ENCODE data around the gene ZBTB9. TPM values are rescaled to one million over a fixed set of nuclear protein-coding genes. Genes with fewer than 3 reads are reported as not detected.

ZBTB9 gene
- total RNA-seq, 1 donor from 2014 or later, result 12.5 TPM

- H3K27ac Mint-ChIP-seq, result peak overlapping the region; percentile 88
- POLR2A ChIA-PET, result interaction anchor here (0.7 to 2.2 kb wide), 18 partner anchors 9 to 258 kb away, joined by 3 to 27 read pairs (median 5); partner anchors contain the start of genes B3GALT4, PFDN6, PHF1 and RING1
Measured at GRCh38 chr6:33453393-33454008, 875 bp upstream of the ZBTB9 start.

GRCh38 chr6:33455051-33455450 lies 675 bp downstream of the ZBTB9 start:
- no peaks in the 10 kb centered on the region for H3K27me3 Mint-ChIP-seq
- H3K27ac Mint-ChIP-seq, result peak overlapping the region; percentile 88
- intact Hi-C loops (cut with micrococcal nuclease), result no loop called here
- H3K4me3 Mint-ChIP-seq, result peak overlapping the region; percentile 97
- DNase-seq (no peak), ATAC-seq (ENCODE audit: low read depth) (no peak)
- H3K9me3 Mint-ChIP-seq, result no peaks in the 10 kb centered on the region
- TF ChIP-seq CTCF (IDR thresholded peaks at IDR 0.05), result no peak
- CTCF ChIA-PET, result interaction anchor here (0.6 to 1.1 kb wide), 2 partner anchors 24 to 116 kb away, joined by 4 to 5 read pairs; no protein-coding TSS in a partner anchor
- POLR2A ChIA-PET, result interaction anchor here (0.9 to 2.2 kb wide), 14 partner anchors 23 to 256 kb away, joined by 3 to 27 read pairs (median 5); partner anchors contain the start of genes B3GALT4, BAK1, PFDN6 and PHF1
- peaks cover 33% of the 10 kb centered on the region for H3K36me3 Mint-ChIP-seq (ENCODE audit: low read depth)
- H3K4me1 Mint-ChIP-seq, result peaks cover 26% of the 10 kb centered on the region

More at GRCh38 chr6:33453393-33454008, 875 bp upstream of the ZBTB9 start:
- intact Hi-C loops (cut with micrococcal nuclease), result loop anchor here (1.0 kb wide), 6 partner anchors 21 to 139 kb away; partner anchors contain the start of genes KIFC1 and TAPBP
- TF ChIP-seq CTCF (IDR thresholded peaks at IDR 0.05), result no peak
- CTCF ChIA-PET, result no interaction called here
- Mint-ChIP-seq H3K4me1 (peaks cover 26% of the 10 kb centered on the region), H3K9me3 (no peaks in the 10 kb centered on the region), H3K4me3 (peak overlapping the region; percentile 97), H3K27me3 (no peaks in the 10 kb centered on the region), H3K36me3 (ENCODE audit: low read depth) (peaks cover 41% of the 10 kb centered on the region)
- DNase-seq (no peak), ATAC-seq (ENCODE audit: low read depth) (no peak)

GRCh38 chr6:33456156-33456555 lies 1.8 kb downstream of the ZBTB9 start:
- Mint-ChIP-seq H3K4me3 (no peak overlapping the region), H3K9me3 (no peaks in the 10 kb centered on the region), H3K36me3 (ENCODE audit: low read depth) (peaks cover 33% of the 10 kb centered on the region), H3K27me3 (no peaks in the 10 kb centered on the region), H3K27ac (no peak overlapping the region), H3K4me1 (peaks cover 26% of the 10 kb centered on the region)
- intact Hi-C loops (cut with micrococcal nuclease), result no loop called here
- no peak for DNase-seq
- TF ChIP-seq CTCF (IDR thresholded peaks at IDR 0.05), result no peak
- no peak for ATAC-seq (ENCODE audit: low read depth)
- POLR2A ChIA-PET, result no interaction called here
- CTCF ChIA-PET, result no interaction called here

- POLR2A ChIA-PET, result no interaction called here
- CTCF ChIA-PET, result no interaction called here
- Mint-ChIP-seq H3K4me3 (no peak overlapping the region), H3K36me3 (ENCODE audit: low read depth) (peaks cover 31% of the 10 kb centered on the region), H3K9me3 (no peaks in the 10 kb centered on the region), H3K27me3 (no peaks in the 10 kb centered on the region), H3K27ac (no peak overlapping the region), H3K4me1 (peaks cover 23% of the 10 kb centered on the region)
- no peak for TF ChIP-seq CTCF (IDR thresholded peaks at IDR 0.05)
- intact Hi-C loops (cut with micrococcal nuclease), result no loop called here
- DNase-seq, result no peak
- no peak for ATAC-seq (ENCODE audit: low read depth)
Measured at GRCh38 chr6:33458676-33459075, 4.3 kb downstream of the ZBTB9 start.

GRCh38 chr6:33459226-33459625 lies 4.8 kb downstream of the ZBTB9 start:
- Mint-ChIP-seq H3K4me3 (no peak overlapping the region), H3K9me3 (no peaks in the 10 kb centered on the region), H3K36me3 (ENCODE audit: low read depth) (peaks cover 26% of the 10 kb centered on the region), H3K27ac (no peak overlapping the region), H3K4me1 (peaks cover 19% of the 10 kb centered on the region), H3K27me3 (no peaks in the 10 kb centered on the region)
- TF ChIP-seq CTCF (IDR thresholded peaks at IDR 0.05), result no peak
- intact Hi-C loops (cut with micrococcal nuclease), result no loop called here
- no peak for ATAC-seq (ENCODE audit: low read depth)
- POLR2A ChIA-PET, result no interaction called here
- CTCF ChIA-PET, result no interaction called here
- DNase-seq, result no peak

Measured in activated B cell treated with CpG ODN at 0.5 μM for 24 hours (primary cell).